ENCODE measurements around the gene RBM15. TPM values are rescaled to one million over a fixed set of nuclear protein-coding genes. Genes with fewer than 3 reads are reported as not detected.

Gene RBM15
- total and polyA plus RNA-seq, 2 of the 13 experiments (the other 11 are each of a cell fraction or from before 2014, with no cell fraction given) = 13.5 to 36.4 TPM

- TF ChIP-seq, protein P1, sequence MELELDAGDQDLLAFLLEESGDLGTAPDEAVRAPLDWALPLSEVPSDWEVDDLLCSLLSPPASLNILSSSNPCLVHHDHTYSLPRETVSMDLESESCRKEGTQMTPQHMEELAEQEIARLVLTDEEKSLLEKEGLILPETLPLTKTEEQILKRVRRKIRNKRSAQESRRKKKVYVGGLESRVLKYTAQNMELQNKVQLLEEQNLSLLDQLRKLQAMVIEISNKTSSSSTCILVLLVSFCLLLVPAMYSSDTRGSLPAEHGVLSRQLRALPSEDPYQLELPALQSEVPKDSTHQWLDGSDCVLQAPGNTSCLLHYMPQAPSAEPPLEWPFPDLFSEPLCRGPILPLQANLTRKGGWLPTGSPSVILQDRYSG (CRISPR knock-in tag; IDR thresholded peaks at IDR 0.05) = no peak
- TF ChIP-seq TMF1 (CRISPR knock-in tag; IDR thresholded peaks at IDR 0.05; ENCODE audit: low read depth) = no peak
Measured at GRCh38 chr1:110346690-110347089, 7.5 kb downstream of the RBM15 start (continued).

DNA sequence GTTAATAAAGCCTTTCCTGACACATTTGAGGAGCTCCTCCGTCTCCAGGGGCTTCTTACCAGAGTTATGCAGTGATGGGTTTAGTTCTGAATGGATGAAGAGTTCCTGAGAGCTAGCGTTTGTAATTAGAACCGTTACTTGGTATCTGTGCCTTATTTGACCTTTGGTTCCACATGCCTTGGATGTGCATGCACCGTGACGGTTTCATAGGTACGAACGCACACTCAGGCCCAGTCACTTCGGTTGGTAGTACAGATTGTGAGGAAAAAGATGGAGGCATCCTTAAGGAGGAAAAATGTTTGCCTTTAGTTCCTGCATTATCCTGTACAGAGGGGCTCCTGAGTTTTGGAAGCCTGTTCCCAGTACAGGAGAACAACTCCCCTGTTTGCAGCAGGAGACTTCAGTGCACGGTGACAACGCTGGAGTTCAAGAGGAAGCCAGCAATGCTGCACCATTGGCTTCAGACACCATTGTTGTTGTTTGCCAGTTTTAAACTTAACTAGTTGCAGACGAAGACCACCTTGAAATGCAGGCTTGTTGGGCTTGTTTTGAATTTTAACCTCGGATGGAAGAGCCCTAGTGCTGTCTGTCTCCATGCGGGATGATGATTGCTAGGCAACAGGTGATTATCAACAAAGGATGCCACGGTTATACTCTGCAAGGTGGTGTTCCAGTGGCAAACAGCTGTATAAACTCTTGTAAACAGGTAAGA, 8.2 kb downstream of the RBM15 start:
- Histone ChIP-seq H4K20me1 (ENCODE audit: insufficient read depth, low read length) (peaks cover 39% of the 10 kb centered on the region), H3K4me2 (ENCODE audit: low read depth, low read length) (peak overlapping the region; percentile 25), H2AFZ (ENCODE audit: low read length) (no peak overlapping the region), H3K9me3 (ENCODE audit: low read length) (no peaks in the 10 kb centered on the region), H3K9ac (ENCODE audit: insufficient read depth, low read depth, low read length) (no peak overlapping the region), H3K79me2 (ENCODE audit: insufficient read depth, low read length) (peaks cover 99% of the 10 kb centered on the region), H3K27ac (ENCODE audit: extremely low read length, insufficient read depth, low read length) (peak overlapping the region; percentile 12), H3K4me1 (ENCODE audit: insufficient read depth, low read length) (peaks cover 89% of the 10 kb centered on the region), H3K4me3 (replicated peaks in 1 of 3; ENCODE audit: insufficient read depth in 1 of 3, low read depth in 2 of 3, low read length in 3 of 3) (0 out of 6 replicates have a peak overlapping the region, but pooled peaks of 1 of the 3 experiments have one; percentile 7), H3K36me3 (replicated peaks in 1 of 2; ENCODE audit: control insufficient read depth in 1 of 2, insufficient read depth in 2 of 2, low read length in 2 of 2) (peaks cover 2 to 20% of the 10 kb centered on the region in 2 experiments; a peak in 3 of 5 replicates), H3K27me3 (ENCODE audit: control insufficient read depth in 1 of 2, insufficient read depth in 2 of 2, low read length in 2 of 2) (no peaks in the 10 kb centered on the region)
- intact Hi-C loops (cut with micrococcal nuclease; ENCODE audit: unreplicated experiment) = no loop called here
- ChIA-PET POLR2A (interaction anchor here (4.6 kb wide), 1 partner anchor 8 kb away, joined by 29 read pairs; the partner anchor contains the start of gene RBM15), CTCF (ENCODE audit: low intra/inter-chr PET ratio, low total read pairs) (no interaction called here)
- ATAC-seq (peak; percentile 32), DNase-seq (ENCODE audit: low spot score) (no peak), FAIRE-seq (no peak)
- in situ Hi-C loops (cut with HindIII; ENCODE audit: extremely low pct_ligation_motif_present, low pct_unique_long_range_greater_than_20kb) = no loop called here
- WGBS (ENCODE audit: low lambda C conversion rate) = 89% methylated on average over 14 of the region's 14 CpGs
- BruUV-seq (replicated peaks) = no TSS peak
- TF ChIP-seq ZBTB38 (CRISPR knock-in tag; IDR thresholded peaks at IDR 0.05) (peak; percentile 56), SRSF1 (optimal IDR thresholded peaks at IDR 0.05; ENCODE audit: low read depth, low read length) (no peak), ZBTB7B (CRISPR knock-in tag; IDR thresholded peaks at IDR 0.05) (no peak), ZNF598 (CRISPR knock-in tag; IDR thresholded peaks at IDR 0.05; ENCODE audit: borderline replicate concordance) (no peak), RBM22 (optimal IDR thresholded peaks at IDR 0.05; ENCODE audit: low read length) (peak; percentile 73), ZZZ3 (CRISPR knock-in tag; IDR thresholded peaks at IDR 0.05; ENCODE audit: borderline replicate concordance) (no peak), E2F2 (CRISPR knock-in tag; IDR thresholded peaks at IDR 0.05; ENCODE audit: borderline replicate concordance) (no peak), ZNF432 (CRISPR knock-in tag; IDR thresholded peaks at IDR 0.05; ENCODE audit: borderline replicate concordance) (no peak), POLR2G (IDR thresholded peaks at IDR 0.05; ENCODE audit: low read depth, low read length) (0 out of 2 replicates have a peak, but pooled peaks have one; percentile 25), POLR2A (IDR thresholded peaks at IDR 0.05; ENCODE audit: insufficient read depth in 1 of 2, low read depth in 2 of 2, low read length in 2 of 2) (no peak), TBL1XR1 (IDR thresholded peaks at IDR 0.05; ENCODE audit: borderline replicate concordance, low read length, partially characterized antibody) (no peak), ZC3H13 (CRISPR knock-in tag; IDR thresholded peaks at IDR 0.05) (0 out of 2 replicates have a peak, but pooled peaks have one; percentile 67), TBP (CRISPR knock-in tag; IDR thresholded peaks at IDR 0.05) (no peak)
- TF ChIP-seq, protein P2, sequence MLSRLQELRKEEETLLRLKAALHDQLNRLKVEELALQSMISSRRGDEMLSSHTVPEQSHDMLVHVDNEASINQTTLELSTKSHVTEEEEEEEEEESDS (CRISPR knock-in tag; IDR thresholded peaks at IDR 0.05; ENCODE audit: borderline replicate concordance) = no peak
- TF ChIP-seq, protein P3, sequence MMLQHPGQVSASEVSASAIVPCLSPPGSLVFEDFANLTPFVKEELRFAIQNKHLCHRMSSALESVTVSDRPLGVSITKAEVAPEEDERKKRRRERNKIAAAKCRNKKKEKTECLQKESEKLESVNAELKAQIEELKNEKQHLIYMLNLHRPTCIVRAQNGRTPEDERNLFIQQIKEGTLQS (CRISPR knock-in tag; IDR thresholded peaks at IDR 0.05) = no peak
- TF ChIP-seq, protein P4, sequence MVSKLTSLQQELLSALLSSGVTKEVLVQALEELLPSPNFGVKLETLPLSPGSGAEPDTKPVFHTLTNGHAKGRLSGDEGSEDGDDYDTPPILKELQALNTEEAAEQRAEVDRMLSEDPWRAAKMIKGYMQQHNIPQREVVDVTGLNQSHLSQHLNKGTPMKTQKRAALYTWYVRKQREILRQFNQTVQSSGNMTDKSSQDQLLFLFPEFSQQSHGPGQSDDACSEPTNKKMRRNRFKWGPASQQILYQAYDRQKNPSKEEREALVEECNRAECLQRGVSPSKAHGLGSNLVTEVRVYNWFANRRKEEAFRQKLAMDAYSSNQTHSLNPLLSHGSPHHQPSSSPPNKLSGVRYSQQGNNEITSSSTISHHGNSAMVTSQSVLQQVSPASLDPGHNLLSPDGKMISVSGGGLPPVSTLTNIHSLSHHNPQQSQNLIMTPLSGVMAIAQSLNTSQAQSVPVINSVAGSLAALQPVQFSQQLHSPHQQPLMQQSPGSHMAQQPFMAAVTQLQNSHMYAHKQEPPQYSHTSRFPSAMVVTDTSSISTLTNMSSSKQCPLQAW (CRISPR knock-in tag; IDR thresholded peaks at IDR 0.05) = no peak

Measured in HepG2 (cell line).